ENCODE measurements around the gene OLFML1. TPM values are rescaled to one million over a fixed set of nuclear protein-coding genes. Genes with fewer than 3 reads are reported as not detected.

Gene OLFML1
- total RNA-seq, 1 donor from 2014 or later = 5.3 TPM

GRCh38 chr11:7547687-7548086 lies 62.4 kb downstream of the OLFML1 start:
- no peak for DNase-seq (ENCODE audit: low spot score)
- intact Hi-C loops (cut with DNase I) = loop anchor here (5.0 kb wide), 1 partner anchor 35 kb away; the partner anchor contains the start of gene PPFIBP2

- no peak for DNase-seq (ENCODE audit: low spot score)
- intact Hi-C loops (cut with DNase I) = loop anchor here (5.0 kb wide), 1 partner anchor 36 kb away; the partner anchor contains the start of gene PPFIBP2
These were observed 63.5 kb downstream of the OLFML1 start for GRCh38 chr11:7548659-7549274.

GRCh38 chr11:7549681-7550080 lies 64.4 kb downstream of the OLFML1 start:
- no peak for DNase-seq (ENCODE audit: low spot score)
- intact Hi-C loops (cut with DNase I) = loop anchor here (5.0 kb wide), 1 partner anchor 37 kb away; the partner anchor contains the start of gene PPFIBP2

DNA sequence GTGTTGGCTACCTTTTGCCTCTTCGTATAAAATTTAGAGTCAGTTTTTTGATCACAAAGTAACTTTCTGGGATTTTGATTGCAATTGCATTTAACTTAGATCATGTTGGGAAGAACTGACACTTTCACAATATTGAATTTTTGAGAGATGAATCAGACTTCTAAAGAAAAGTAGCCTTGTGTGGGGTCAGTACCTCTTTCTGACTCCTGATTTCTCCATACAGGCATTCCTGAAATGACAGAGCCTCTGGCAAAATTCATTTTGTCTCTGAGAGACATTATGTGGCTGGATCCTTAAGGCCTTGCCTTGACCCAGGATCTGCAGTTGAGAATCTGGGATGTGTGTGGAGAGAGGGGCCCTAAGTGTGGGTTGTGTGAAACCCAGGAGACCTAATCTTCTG lies 66.3 kb downstream of the OLFML1 start:
- intact Hi-C loops (cut with DNase I) = no loop called here
- DNase-seq (ENCODE audit: low spot score) = no peak

GRCh38 chr11:7552666-7553065 lies 67.4 kb downstream of the OLFML1 start:
- intact Hi-C loops (cut with DNase I) = no loop called here
- no peak for DNase-seq (ENCODE audit: low spot score)

- intact Hi-C loops (cut with DNase I) = no loop called here
- DNase-seq (ENCODE audit: low spot score) = no peak
These were observed 69.9 kb downstream of the OLFML1 start for GRCh38 chr11:7555052-7555699.

GRCh38 chr11:7558046-7558445 lies 72.7 kb downstream of the OLFML1 start:
- intact Hi-C loops (cut with DNase I) = no loop called here
- no peak for DNase-seq (ENCODE audit: low spot score)

- intact Hi-C loops (cut with DNase I) = no loop called here
- DNase-seq (ENCODE audit: low spot score) = no peak
These were observed 74.3 kb downstream of the OLFML1 start for GRCh38 chr11:7559398-7560283.

Other genes starting within 250 kb of the OLFML1 start
- 0.92 TPM for gene SYT9, start 233.6 kb upstream of the OLFML1 start, total RNA-seq
- 14.9 TPM for gene PPFIBP2, start 28.5 kb downstream of the OLFML1 start, total RNA-seq
- gene CYB5R2, start 188.0 kb downstream of the OLFML1 start, total RNA-seq = 1.7 TPM
- gene OVCH2, start 221.0 kb downstream of the OLFML1 start, total RNA-seq = not detected

Data from cardiac septum (tissue), 1 donor.